ENCODE measurements around the gene MKNK2.
A peak's percentile ranks its signal among the peaks of the same experiment; 100 is the strongest.

Gene MKNK2

DNA sequence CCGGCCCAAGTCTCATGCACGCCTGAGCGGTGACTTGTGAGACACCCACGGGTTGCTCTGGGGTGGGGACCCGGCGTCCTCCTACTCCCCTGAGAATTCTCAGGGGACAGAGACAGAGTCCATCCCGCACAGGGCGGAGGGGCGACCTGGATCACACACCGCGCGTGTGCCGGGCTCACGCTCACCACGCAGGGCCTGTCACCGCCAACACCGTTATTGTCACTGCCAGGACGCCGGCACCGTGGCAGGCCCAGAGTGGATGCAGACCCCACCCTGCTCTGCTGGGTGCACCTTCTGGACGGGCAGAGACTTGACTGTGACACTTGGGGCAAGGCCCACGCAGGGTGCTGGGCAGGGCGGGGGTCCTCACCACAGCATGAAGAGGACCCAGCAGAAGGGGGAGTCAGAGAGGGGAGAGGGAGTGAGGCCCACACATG lies 28.8 kb upstream of the MKNK2 start:
- no peak for DNase-seq

DNA sequence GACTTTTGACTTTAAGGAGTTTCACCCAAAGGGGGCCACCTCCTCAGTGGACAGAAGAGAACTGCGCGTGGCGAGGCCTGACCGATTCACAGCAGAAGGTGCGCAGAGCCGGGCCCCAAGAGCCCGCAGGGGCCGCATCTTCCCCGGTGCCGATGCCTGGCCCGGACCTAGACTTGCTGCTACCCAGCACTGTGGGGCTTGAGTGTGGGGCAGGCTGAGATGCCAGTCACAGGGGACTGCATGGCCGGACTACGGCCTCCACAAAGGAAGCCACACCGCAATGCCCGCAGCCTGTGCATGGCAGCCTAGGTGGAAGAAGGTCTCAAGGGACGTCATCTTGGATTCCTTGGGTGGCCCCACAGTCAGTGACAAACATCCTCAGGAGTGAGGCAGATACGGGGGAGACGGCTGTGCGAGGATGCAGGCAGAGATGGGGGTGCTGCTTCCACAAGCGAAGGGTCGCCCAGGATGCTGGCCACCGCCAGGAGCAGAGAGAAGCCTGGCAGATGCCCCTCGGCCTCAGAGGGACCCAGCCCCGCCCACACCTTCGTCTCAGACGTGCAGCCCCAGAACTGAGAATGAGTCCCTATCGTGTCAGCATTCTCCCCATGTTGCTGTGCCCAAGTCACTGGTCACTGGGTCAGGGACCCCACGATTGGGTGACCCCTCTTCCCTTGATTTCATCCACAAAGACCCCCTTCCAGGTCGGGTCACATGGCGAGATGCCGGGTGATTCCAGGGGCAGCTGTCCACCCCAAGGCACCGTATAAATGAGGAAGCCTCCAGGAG lies 28.2 kb upstream of the MKNK2 start:
- no peak for DNase-seq

DNA sequence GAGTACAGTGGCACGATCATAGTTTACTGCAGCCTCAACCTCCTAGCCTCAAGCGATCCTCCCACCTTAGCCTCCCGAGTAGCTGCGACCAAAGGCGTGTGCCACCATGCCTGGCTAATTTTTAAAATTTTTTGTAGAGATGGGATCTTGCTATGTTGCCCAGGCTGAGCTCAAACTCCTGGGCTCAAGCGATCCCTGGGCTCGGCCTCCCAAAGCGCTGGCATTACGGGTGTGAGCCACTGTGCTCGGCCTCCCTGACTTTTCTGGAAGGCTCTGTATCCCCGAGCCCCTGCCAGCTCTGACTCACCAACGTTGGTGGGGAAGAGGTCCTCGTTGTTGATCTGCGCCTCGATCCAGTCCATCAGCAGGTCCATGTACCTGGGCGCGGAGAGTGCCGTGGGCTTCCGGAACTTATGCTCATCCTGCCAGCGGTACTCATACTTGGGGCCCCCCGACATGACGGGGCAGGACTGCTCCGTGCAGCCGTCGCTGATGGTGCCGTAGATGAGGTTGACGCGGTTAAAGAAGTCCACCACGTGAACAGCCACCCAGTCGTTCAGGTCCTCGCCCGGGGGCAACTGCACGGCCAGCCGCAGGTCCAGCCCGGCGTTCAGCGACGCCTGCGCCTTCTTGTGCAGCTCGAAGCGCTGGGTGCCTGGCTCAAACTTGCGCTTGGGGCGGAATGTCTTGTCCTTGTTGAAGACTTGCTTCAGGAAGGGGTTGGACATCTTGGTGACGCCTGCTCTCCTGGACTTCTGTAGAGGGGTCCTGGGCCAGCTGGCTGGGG lies 27.0 kb upstream of the MKNK2 start:
- DNase-seq, result no peak

DNA sequence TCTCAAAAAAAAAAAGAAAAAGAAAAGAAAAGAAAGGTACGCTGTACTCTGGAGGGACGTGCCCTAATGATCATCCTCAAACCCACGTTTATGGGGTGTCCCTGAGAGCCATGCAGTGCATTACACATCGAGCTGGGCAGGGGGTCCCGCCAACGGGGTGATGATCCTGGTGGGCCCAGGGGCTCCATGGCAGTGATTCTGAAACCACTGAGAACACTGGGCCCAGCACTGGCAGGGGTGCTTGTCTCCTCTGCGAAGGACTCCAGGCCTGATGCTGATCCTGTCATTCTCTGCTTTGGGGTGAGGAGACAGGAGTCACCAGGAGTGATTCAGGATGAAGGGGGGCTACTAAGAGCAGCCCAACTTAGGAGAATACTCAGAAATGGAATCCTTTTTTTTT lies 26.4 kb upstream of the MKNK2 start:
- no peak for DNase-seq

DNA sequence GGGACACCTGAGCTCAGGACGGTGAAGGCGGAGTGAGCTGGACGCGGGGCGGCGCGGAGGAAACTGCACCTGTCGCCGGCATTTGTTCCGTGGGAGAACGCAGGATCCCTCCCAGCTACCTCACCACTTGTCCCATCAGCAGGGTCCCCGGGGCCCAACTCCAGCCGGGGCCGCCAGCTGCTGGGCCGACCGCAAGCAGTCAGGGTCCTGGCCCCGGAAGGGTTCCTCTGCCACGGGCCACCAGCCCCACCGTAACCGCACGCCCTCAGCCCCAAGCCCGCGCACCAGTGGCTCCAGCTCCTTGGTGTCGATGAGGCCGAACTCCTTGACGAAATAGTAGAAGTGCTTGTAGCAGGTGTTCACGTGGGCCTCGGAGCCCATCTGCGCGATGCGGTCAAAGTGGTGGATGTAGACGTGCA lies 25.5 kb upstream of the MKNK2 start:
- no peak for DNase-seq

DNA sequence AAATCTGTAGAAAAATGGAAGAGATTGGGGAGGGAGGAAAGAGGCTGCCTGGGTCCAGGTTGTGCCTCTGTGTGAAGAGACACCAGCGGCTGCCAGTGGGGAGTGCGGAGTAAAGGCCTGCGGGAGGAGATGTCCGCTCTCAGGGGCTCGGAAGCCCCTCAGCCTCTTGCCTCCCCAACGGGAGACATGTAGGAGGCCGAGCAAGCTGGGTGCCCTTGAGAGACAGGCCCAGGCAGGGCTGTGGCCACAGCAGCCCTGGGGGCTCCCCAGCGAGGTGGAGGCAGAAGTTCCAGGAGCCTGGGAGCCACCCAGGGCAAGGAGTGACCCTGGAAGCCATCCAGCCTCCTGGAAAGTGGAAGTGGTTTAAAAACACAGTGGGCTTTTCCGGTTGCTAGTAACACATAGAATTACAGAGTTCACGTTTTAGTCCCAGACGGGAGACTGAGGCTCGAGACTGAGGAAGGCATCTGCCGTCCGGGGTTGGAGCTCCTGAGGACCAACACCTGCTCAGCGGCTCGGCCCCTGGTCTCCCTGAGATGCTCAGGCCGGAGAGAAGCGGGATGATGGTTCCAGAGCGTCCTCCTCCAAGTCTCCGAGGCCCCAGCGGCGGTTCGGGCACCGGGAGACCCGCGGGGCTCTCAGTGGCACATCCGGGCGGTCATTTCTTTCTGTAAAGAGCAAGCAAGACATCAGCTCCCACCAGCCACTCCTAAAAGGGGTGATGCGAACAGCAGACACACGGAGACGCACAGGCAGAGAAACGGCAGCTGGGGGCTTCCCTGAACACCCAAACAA lies 21.9 kb upstream of the MKNK2 start:
- no peak for DNase-seq

DNA sequence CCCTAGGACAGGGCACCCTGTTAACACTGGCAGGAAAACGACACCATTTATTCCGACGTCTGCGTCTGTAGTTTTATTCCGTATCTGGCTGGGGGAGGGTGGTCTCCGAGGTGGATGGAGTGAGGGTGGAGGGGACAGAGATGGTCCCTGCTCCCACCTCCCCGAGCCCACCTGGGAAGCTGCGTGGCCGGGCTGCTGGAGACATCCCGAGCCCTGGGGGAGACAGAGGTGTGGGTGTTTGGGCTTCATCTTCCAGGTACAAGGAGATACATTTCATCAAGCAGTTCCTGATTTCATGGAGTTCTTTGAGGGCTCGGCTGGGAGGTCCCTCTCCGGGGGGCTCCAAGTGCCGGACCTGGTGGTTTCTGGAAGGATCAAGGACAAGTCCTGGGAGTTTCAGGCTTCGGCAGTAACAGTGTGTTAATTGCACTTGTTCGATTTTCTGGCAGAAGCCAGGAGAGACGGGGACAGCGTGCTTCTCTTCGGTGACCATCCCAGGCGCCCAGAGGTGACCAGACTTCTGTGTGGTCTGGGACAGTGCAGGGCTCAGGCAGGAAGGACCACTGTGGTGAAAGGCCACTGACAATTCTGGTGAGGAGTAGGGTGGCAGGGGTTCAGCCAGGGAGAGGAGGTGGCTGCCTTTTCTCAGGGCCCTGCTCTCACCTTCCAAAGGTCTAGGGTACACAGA lies 20.1 kb upstream of the MKNK2 start:
- no peak for DNase-seq

DNA sequence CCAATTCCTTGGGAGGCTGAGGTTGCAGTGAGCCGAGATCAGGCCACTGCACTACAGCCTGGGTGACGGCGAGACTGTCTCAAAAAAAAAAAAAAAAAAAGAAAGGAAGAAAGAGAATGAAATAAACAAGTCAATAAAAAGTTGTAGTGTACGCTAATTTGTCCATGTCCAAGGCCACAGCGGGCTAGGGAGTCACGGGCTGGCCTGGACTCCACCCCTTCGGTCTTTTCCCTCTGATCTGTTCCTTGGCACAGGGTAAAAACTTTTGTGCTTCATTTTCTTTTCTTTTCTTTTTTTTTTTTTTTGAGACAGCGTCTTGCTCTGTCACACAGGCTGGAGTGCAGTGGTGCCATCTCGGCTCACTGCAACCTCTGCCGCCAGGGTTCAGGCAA lies 19.4 kb upstream of the MKNK2 start:
- DNase-seq, result no peak

DNA sequence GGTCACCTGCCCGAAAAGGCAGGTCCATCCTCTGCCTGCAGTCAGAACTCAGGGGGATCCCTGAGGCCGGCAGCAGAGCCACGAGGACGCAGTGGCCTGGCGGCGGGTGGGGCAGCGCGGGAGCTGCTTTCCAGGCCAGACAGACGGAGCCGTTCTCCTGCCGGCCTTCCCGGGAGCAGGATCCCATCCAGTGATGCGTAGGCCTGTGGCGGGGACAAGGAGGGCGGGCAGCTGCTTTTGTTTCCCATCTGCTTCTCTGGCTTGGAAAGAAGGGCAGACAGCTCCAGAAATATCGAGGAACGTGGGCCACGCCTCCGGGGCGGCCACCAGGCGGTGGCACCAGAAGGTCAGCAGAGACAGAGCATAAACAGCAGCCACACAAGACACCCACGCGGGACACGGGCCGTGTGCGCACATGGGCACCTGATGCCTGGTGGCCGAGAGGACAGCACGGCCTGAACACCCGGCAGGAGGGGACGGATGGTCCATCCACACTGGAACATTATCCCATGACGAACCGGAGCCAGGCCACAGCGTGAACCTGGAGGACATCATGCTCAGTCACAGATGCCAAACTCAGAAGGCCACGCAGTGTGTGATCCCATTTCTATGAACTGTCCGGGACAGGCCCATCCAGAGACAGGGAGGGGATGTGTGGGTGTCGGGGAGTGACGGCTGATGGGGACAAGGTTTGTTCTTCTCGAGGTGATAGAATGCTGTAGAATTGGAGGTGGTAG lies 13.9 kb upstream of the MKNK2 start:
- DNase-seq, result no peak

DNA sequence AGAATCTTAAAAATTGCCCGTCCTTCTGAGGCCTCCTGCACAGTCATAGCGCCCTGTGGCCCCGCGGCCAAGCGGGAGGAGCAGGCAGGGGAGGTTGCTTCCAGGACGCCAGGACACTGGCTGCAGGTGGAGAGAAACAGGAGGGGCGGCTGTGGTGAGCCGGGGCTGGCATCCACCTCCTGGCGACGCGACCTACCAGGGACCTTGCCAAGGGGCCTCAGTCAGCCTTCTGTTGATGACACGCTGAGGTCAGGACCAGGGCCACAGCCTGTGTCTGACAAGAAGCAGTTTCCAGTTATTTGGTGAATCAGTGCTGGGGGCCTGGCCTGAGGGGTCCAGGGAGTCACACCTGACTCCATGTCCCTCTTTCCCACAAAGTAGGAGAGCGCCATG lies 13.3 kb upstream of the MKNK2 start:
- DNase-seq, result no peak

DNA sequence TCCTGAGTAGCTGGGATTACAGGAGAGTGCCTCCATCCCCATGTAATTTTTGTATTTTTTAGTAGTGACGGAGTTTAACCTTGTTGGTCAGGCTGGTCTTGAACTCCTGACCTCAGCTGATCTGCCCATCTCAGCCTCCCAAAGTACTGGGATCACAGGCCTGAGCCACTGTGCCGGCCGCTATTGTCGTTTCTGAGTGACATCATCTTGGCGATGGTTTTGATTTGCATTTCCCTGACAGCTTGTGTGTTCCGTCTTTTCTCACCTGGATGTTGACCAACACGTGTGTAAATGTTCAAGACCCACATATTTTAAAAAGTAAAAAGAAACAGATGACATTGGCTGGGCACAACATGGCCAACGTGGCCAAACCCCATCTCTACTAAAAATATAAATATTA lies 12.8 kb upstream of the MKNK2 start:
- no peak for DNase-seq

DNA sequence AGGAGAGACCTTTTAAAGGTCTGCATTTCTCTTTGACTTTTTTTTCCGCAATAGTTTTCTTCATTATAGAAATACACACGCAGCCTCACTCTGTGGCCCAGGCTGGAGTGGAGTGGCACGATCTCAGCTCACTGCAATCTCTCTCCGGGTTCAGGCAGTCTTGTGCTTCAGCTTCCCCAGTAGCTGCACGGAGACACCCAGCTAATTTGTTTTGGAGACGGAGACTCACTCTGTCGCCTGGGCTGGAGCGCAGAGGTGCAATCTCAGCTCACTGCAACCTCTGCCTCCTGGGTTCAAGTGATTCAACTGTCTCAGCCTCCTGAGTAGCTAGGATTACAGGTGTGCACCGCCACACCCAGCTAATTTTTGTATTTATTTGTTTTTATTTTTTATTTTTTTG lies 11.7 kb upstream of the MKNK2 start:
- DNase-seq, result no peak

DNA sequence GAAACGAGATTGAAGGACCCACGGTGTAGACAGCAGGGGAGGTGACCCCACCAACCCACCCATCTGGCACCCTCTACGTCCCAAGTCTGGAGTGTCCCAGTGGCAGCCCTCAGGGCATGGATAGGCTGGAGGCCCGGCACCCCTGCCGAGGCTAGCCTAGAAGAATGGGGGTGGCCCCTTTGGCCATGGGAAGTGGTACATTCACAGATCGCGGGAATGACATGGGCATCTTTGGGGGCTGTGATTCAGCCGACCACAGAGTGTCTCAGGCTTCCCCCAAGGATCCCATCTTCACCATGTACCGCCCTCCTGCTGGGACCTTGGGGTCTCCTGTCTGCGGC lies 11.3 kb upstream of the MKNK2 start:
- DNase-seq, result no peak

DNA sequence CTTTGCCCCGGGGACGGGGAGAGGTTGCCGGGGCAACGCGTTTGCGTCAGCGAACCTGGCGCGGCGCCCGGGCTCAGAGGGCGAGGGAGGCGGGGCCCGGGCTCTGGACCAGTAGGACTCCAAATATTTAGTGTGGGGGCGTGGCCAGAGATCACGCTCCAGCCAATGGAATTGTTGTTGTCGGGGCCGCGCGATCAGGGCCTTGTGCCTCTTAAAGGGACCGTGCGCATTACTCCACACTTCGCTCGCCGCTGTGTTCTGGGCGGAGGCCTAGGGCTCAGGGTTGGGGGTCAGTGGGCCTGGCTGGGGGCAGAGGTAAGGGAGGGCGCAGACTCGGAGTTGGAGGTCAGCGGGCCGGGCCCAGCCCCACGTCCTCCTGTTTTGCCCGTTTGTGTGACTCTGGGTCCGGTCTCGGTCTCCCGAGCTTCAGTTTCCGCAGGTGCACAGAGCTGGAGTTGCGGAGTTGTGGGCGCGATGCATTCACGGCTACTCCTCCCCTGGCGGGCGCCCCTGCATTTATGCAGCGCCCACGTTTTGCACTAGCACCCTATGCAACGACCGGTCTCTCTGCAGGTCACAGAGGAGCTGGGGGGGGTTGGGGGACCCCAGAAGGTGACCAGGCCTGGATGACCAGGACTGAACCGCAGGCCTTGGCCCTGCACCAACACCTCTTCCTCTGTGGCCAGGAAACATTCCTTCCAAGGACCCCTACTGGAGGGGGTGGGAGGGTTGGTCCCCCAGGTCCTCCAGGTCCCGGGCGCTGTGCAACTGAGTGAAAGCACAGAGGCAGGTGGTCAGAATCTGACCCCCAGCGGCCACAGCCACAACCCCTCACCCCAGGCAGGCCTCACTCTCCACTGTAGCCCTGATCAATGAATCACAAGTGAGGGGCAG lies 10.7 kb upstream of the MKNK2 start:
- peak; percentile 99 for DNase-seq

DNA sequence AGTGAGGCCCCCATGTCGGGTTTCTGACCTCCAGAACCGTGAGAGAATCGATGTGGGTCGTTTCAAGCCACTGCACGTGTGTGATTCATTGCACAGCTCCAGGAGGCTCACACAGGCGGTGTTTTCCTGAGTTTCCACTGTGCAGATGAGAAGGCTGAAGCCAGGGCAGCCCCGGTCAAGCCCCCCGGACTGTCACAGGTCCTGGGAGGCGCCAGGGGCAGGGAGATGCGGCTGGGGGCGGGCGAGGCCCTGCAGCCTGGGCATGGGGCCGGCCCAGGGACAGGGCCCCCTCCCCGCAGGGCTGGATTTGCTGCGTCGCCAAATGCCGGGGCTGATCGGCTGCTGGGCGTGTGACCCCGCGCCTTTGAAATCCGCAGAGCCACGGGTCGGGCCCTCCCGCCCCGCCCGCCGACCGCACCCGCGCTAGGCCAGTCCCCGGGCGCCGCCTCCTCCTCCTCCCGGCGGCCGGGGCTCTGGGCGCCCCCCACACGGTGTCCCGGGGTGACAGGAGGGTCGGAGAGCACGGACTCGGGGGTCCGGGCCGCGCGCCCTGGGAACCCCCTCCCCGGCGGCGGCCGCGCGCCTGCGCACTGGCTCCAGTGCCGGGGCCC lies 9.9 kb upstream of the MKNK2 start:
- DNase-seq, result peak; percentile 64

DNA sequence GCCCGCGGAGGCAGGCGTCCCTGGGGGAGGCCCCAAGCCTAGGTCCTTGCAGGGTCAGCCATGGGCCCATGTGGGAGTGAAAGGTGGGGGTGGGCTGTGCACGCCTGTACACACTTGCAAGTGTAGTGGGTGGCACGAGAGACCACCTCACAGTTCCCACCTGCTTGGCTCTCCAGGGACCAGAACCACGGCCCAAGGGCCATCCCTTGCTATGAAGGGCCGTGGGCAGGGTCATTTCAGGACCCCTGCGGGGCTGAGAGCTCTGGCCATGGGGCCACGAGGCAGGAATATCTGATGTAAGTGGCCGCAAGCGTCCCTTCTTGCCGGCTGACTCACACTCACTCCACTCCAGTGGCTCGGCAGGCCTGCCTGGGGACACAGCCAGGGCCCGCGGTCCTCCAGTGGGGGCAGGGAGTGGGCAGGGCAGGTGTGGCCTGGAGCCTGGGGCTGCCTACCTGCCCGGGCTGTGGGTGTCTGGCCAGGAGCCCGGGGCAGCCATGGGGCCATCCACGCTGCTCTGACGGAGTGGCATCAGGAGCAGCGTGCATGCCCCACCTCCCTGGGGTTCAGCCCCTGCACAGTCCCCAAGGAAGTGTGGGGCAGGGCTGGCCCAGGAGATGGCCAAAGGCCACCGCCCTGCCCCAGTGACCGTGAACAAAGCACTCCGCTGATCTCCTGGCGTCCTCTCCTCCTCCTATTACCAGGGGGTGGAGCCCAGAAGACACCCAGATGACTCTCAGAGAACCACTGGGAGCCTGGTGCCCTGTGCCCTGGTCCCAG lies 8.6 kb upstream of the MKNK2 start:
- no peak for DNase-seq

DNA sequence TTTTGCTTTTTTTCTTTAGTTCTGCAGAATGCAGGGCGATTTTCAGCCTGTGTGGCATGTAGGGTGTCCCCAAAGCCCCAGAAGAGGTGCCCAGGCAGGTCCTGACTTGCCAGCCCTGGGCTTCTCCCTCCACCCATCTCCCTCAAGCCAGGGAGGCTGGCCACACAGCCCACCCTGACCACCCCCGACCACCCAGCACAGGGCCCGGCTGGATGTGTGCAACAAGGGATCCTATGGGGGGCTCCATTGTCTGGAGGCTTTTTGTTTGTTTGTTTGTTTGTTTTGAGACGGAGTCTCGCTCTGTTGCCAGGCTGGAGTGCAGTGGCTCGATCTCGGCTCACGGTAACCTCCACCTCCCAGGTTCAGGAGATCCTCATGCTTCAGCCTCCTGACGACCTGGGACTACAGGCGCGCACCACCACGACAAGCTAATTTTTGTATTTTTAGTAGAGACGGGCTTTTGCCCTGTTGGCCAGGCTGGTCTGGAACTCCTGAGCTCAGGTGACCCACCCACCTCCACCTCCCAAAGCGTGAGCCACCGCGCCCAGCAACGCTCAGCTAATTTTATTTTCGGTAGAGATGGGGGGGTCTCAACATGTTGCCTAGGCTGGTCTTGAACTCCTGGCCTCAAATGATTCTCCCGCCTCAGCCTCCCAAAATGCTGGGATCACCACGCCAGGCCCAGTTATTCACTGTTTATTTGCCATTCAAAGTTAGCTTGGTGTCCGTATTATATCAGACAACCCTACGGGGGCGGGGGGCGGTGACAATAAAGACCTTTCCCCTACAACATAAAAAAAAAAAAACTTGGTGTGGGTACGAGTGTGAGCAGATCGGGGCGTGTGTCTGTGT lies 7.8 kb upstream of the MKNK2 start:
- no peak for DNase-seq

DNA sequence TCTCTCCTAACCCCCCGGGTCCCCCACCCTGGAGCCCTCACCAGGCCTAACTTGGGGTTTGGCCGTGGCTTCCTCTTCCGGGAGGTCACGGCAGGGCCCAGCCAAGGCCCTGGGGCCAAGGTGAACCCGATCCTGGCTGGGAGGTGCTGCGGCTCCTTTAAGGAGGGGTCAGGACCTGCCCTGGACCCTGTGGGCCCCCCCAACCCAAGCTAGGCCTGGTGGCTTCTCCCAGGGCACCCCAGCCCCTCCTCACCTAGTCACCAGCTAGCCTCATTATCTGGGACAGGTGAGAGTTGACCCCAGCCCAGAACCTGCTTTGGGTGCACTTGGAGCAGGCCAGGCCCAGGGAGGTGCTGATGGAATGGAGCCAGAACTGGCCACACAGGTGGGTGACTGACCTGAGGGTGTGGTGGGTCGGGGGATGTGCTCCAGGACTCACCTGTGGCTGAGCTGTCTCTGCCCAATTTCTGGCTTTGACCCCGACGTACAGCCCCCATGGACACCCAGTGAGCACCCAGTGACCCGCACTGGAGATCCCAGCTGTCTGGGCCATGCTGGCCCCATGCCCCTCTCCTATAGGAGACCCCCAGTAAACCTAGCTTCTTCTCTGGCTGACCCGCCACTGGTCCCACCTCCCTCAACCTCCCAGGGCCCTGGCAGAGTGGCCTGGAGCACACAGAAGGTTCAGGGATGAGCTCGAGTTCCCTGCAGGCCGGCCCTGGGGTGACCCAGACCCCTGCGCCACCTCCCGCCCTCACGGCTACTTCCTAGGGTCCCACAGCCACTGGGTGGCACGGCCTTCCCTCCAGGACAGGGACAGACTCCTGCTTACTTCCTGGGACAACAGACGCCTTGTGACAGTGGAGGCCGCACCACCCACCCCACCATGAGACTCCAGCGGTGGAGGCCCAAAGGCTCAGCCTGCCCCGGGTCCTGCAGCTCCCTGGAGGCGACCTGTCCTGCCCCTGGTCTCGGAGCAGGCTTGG lies 6.7 kb upstream of the MKNK2 start:
- no peak for DNase-seq
